Measurements from ENCODE around the gene LDHA.

LDHA gene

DNA sequence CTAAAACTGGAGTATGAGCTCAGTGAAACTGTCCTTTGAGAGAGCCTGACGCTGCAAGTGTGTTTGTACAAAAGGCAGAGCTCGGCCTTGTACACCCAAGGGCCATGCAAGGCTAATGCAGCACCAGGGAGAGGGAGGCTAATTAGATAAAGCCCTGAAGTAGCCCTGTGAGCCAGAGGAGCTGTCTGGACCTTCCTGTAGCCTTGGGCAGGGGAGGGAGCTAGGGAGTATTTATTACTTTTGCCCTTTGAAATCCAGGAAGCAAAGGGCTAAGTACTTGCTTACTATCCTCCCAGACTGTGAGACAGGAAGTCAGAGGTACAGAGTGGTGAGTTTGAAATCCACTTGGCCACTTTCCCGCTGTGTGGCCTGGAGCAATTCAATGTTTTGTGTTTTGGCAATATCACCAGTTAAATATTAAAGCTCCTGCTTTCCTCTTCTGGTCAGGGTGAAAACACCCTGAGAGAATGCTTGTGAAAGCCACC, 10.2 kb upstream of the LDHA start:
- H3K4me3 ChIP-seq (replicated peaks; ENCODE audit: insufficient read depth, low read length), result no peak overlapping the region
- DNase-seq (ENCODE audit: low read depth in 1 of 2, low spot score in 1 of 2), result peak in 1 of 2 experiments; percentile 69
- TF ChIP-seq, protein P1, sequence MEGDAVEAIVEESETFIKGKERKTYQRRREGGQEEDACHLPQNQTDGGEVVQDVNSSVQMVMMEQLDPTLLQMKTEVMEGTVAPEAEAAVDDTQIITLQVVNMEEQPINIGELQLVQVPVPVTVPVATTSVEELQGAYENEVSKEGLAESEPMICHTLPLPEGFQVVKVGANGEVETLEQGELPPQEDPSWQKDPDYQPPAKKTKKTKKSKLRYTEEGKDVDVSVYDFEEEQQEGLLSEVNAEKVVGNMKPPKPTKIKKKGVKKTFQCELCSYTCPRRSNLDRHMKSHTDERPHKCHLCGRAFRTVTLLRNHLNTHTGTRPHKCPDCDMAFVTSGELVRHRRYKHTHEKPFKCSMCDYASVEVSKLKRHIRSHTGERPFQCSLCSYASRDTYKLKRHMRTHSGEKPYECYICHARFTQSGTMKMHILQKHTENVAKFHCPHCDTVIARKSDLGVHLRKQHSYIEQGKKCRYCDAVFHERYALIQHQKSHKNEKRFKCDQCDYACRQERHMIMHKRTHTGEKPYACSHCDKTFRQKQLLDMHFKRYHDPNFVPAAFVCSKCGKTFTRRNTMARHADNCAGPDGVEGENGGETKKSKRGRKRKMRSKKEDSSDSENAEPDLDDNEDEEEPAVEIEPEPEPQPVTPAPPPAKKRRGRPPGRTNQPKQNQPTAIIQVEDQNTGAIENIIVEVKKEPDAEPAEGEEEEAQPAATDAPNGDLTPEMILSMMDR (IDR thresholded peaks at IDR 0.05; ENCODE audit: insufficient read depth, low read length), result no peak
- TF ChIP-seq SPI1 (IDR thresholded peaks at IDR 0.05; ENCODE audit: borderline replicate concordance, low read depth) (peak; percentile 69; the same call in 1 of the 2 replicates), POLR2AphosphoS5 (IDR thresholded peaks at IDR 0.05; ENCODE audit: low read depth) (no peak; the same call in 1 of the 2 replicates), GABPA (IDR thresholded peaks at IDR 0.05; ENCODE audit: low read depth) (no peak)
- TF ChIP-seq, protein P2, sequence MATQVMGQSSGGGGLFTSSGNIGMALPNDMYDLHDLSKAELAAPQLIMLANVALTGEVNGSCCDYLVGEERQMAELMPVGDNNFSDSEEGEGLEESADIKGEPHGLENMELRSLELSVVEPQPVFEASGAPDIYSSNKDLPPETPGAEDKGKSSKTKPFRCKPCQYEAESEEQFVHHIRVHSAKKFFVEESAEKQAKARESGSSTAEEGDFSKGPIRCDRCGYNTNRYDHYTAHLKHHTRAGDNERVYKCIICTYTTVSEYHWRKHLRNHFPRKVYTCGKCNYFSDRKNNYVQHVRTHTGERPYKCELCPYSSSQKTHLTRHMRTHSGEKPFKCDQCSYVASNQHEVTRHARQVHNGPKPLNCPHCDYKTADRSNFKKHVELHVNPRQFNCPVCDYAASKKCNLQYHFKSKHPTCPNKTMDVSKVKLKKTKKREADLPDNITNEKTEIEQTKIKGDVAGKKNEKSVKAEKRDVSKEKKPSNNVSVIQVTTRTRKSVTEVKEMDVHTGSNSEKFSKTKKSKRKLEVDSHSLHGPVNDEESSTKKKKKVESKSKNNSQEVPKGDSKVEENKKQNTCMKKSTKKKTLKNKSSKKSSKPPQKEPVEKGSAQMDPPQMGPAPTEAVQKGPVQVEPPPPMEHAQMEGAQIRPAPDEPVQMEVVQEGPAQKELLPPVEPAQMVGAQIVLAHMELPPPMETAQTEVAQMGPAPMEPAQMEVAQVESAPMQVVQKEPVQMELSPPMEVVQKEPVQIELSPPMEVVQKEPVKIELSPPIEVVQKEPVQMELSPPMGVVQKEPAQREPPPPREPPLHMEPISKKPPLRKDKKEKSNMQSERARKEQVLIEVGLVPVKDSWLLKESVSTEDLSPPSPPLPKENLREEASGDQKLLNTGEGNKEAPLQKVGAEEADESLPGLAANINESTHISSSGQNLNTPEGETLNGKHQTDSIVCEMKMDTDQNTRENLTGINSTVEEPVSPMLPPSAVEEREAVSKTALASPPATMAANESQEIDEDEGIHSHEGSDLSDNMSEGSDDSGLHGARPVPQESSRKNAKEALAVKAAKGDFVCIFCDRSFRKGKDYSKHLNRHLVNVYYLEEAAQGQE (IDR thresholded peaks at IDR 0.05; ENCODE audit: insufficient replicate concordance, low read depth), result peak; percentile 16
- H3K27ac ChIP-seq (replicated peaks), result peak overlapping the region; percentile 90
- H3K27me3 ChIP-seq (ENCODE audit: insufficient read depth, poor library complexity, severe bottlenecking), result no peaks in the 10 kb centered on the region

DNA sequence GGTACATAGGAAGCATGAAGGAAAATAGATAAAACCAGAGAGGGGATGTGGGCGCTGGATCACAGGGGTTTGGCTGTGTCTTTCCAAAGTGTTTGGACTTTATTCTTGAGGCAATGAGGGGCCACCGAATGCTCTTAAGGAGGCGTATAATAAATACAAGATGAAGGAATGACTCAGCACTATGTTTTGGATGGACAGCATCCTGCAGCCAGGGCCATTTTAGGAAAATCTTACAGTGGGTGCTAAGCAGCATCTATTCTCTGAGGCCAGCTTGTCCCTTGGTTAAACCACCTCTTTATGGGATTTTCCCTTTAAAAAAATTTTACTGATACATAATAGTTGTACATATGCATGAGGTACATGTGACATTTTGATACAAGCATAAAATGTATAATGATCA, 4.3 kb upstream of the LDHA start:
- DNase-seq (ENCODE audit: low read depth in 1 of 2, low spot score in 1 of 2), result no peak
- no peaks in the 10 kb centered on the region for H3K27me3 ChIP-seq (ENCODE audit: insufficient read depth, poor library complexity, severe bottlenecking)
- no peak overlapping the region for H3K27ac ChIP-seq (replicated peaks)
- TF ChIP-seq, protein P1 (IDR thresholded peaks at IDR 0.05; ENCODE audit: insufficient read depth, low read length), result no peak
- TF ChIP-seq GABPA (IDR thresholded peaks at IDR 0.05; ENCODE audit: low read depth), result no peak
- TF ChIP-seq POLR2AphosphoS5 (IDR thresholded peaks at IDR 0.05; ENCODE audit: low read depth), result no peak
- TF ChIP-seq, protein P2 (IDR thresholded peaks at IDR 0.05; ENCODE audit: insufficient replicate concordance, low read depth), result no peak
- no peak for TF ChIP-seq SPI1 (IDR thresholded peaks at IDR 0.05; ENCODE audit: borderline replicate concordance, low read depth)
- no peak overlapping the region for H3K4me3 ChIP-seq (replicated peaks; ENCODE audit: insufficient read depth, low read length)

DNA sequence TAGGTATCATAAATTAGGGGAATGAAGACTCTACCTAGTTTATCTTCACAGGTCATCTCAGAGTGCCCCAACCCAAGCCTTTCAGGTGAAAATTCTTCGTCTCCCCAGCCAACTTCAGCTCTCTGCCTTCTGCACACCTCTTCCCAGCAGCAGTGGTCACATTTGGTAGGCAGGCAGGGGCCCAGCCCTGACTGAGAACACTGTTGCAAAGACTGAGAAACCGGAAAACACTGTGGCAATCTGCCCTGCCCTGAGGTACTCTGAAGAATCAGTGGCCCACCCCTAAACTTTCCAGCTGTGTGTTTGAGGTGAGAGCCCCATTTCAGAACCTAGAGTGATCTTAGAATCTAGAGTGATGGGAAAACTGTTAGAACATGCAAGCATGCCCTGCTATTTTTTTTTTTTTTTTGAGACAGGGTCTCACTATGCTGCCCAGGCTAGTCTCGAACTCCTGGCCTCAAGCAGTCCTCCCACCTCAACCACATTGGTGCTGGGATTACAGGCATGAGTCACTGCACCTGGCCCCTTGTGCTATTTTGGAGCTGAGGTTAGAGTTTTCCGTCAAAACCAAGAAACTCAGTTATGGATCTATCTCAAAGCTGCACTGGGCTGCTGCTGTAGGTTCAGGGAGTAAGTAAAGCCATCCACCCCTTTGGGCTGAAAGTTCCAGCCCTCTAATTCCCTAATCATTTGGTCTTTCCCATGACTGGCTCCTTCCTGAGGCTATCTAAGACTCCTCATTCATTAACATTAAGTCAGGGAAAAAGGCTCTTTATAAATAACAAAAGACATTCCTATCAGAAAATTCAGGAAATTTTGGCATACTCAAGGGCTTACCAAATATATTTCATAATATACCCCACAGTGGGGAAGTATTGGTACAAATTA, 1.7 kb upstream of the LDHA start:
- peak in 1 of 2 experiments; percentile 74 for DNase-seq (ENCODE audit: low read depth in 1 of 2, low spot score in 1 of 2)
- Histone ChIP-seq H3K27ac (replicated peaks) (peak overlapping the region; percentile 44), H3K27me3 (ENCODE audit: insufficient read depth, poor library complexity, severe bottlenecking) (no peaks in the 10 kb centered on the region), H3K4me3 (replicated peaks; ENCODE audit: insufficient read depth, low read length) (no peak overlapping the region)
- TF ChIP-seq, protein P1 (IDR thresholded peaks at IDR 0.05; ENCODE audit: insufficient read depth, low read length), result no peak
- TF ChIP-seq POLR2AphosphoS5 (IDR thresholded peaks at IDR 0.05; ENCODE audit: low read depth) (no peak), SPI1 (IDR thresholded peaks at IDR 0.05; ENCODE audit: borderline replicate concordance, low read depth) (no peak), GABPA (IDR thresholded peaks at IDR 0.05; ENCODE audit: low read depth) (no peak)
- TF ChIP-seq, protein P2 (IDR thresholded peaks at IDR 0.05; ENCODE audit: insufficient replicate concordance, low read depth), result no peak
